GM12874 (cell line): ENCODE data around the gene ST7.

Experiments used
- TF ChIP-seq, protein P1 (sequence below): IDR thresholded peaks from 2 replicates; pipeline ENCODE4 v1.5.1; 2011; ENCODE audit warnings: low read depth, mild to moderate bottlenecking, control low read depth, low read length, moderate library complexity; ENCODE audit not compliant: insufficient read depth

ST7 gene

DNA sequence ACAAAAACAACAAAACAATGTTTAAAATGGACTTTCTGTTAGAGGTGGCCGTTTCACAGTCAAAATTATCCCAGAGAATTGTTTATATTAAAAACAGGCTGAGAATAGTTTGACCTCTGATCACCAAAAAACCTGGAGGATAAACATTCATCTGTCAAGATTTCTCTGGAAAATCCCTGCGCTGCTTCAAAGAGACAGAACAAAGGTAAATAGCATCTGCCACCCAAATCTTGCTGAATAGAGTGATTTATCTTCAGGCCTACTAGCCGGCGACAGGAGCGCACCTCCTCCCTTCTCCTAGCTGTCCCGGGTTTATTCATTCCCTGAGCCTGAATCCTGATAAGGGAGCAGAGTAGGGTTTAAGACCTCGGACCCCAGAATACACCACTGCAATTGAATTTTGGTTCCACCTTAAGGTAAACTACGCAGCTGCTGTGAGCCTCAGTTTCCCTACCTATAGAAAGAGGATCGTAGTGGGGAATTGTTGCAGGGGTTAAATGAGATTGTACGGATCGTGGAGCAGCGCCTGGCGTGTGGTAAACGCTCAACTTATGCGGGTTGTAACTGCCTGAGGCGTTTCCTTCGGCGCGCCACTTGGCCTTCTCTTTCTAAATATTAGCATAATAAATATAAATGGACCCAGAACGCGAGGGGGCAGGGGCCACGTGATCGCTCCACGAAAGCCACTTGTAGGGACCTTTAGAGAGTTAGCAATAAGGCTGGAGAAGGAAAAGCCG lies 498 bp upstream of the ST7 start:
- TF ChIP-seq, protein P1, sequence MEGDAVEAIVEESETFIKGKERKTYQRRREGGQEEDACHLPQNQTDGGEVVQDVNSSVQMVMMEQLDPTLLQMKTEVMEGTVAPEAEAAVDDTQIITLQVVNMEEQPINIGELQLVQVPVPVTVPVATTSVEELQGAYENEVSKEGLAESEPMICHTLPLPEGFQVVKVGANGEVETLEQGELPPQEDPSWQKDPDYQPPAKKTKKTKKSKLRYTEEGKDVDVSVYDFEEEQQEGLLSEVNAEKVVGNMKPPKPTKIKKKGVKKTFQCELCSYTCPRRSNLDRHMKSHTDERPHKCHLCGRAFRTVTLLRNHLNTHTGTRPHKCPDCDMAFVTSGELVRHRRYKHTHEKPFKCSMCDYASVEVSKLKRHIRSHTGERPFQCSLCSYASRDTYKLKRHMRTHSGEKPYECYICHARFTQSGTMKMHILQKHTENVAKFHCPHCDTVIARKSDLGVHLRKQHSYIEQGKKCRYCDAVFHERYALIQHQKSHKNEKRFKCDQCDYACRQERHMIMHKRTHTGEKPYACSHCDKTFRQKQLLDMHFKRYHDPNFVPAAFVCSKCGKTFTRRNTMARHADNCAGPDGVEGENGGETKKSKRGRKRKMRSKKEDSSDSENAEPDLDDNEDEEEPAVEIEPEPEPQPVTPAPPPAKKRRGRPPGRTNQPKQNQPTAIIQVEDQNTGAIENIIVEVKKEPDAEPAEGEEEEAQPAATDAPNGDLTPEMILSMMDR = no peak

DNA sequence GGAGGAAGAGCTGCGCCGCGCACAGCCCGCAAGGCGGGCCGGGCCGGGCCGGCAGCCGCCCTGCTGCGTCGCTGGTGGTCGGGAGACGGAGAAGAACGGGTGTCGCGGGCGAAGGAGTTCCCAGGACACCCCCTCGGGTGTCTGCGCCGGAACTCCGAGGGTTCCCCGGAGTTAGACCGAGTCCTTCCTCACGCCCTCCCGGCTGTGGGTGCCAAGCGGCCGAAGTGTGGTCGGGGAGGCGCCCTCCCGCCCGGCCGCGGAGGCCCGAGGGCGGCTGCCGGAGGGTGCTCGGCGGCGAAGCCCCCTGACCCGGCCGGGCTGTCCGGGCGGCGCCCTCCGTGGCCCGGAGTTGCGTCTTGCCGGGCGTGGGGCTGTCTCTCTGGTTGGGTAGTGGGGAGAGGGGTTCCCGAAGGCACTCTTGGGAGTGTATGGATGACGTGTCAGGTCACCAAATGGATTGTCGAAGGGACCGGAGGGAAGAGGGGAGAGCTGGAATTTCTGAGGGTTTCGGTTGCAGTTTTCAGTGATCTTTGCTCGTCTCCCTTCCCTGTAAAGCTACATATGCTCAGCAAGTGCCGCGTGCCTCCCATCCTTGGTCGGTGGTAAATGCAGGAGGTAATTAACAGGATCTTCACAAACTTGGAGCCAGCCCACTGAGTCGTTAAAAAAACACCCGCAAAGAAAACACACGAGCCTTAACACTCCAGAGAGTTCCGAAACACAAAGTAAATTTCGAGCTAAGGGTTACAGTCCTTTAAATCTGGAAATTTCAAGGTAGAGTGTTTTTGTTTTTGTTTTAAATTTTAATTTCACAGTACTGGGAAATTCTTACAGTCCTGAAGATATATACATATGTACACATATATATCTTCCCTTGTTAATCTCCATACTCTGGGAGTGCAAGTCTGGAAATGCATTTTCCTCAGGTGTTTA lies 871 bp downstream of the ST7 start:
- TF ChIP-seq, protein P1 = no peak

DNA sequence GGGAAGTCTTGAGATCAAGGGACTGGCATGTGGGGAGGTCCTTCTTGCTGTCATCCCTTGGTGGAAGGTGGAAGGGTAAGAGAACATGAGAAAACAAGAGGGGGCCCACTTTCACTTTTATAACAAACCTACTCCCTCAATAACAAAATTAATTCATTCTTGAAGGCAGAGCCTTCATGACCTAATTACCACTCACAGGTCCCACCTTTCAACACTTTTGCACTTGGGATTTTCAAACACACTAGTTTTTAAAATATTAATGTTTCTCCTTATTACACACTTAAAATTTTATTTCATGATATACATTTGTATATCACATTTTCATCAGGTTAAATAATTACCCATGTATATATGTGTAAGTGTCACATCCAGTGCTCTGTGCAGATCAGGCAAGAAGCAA lies 2.0 kb downstream of the ST7 start:
- TF ChIP-seq, protein P1 = no peak

DNA sequence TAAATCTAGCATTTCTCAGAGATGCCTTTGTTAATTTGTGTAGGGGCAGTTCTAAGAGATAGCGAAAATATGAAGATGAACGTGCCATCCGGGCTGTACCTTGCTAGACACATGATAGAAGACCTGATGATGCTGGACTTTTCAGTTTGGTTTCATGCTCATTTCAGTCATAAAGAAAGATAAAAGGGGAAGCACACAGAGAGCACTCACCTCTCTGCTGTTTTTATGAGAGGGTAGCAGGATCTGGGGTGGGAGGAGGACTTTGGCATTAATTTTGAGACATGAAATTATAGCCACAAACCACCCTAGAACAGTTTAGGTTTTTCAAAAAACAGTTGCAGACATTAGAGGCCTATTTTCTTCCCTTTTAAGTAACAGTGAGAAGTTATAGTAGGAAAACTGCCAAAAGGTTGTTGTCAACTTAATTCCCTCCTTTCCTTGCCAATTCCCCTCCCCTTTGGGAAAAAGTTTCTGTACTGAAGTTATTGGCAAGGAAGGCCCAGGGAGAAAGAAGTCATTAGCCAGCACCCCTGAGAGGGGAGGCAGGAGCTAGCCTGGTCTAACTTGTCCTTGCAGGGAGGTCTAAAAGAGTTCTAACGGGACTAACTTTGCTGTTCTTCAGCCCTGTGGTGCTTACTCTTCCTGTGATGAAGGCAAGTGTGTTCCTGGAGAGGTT lies 2.6 kb downstream of the ST7 start:
- TF ChIP-seq, protein P1 = no peak

DNA sequence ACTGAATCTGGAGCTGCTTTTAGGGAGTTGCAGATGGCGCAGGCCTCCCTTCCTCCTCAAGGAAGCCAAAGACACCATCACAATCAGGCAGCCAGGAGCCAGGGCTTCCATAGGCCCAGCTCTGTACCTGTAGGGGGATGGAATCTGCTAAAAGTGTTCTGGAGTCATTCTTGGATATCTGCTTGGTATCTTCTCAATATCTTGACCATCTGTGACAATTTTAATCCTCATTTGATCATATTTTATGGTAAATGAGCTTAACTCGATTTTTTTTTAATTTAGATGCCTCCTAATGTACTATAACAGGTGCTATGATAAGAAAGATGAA lies 3.1 kb downstream of the ST7 start:
- TF ChIP-seq, protein P1 = no peak

DNA sequence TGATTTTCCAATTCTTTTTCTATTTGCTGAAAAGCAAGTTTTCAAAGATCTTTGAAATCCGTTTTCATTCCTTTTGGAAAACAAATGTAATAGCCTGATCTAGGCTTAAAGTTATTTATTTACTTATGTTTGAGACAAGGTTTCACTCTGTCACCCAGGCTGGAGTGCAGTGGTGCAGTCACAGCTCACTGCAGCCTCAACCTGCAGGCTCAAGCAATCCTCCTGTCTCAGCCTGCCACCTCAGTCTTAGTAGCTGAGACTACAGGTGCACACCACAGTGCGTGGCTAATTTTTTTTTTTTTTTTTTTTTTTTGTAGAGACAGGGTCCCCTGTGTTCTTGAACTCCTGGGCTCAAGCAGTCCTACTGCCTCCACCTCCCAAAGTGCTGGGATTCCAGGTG lies 4.6 kb downstream of the ST7 start:
- TF ChIP-seq, protein P1 = no peak

DNA sequence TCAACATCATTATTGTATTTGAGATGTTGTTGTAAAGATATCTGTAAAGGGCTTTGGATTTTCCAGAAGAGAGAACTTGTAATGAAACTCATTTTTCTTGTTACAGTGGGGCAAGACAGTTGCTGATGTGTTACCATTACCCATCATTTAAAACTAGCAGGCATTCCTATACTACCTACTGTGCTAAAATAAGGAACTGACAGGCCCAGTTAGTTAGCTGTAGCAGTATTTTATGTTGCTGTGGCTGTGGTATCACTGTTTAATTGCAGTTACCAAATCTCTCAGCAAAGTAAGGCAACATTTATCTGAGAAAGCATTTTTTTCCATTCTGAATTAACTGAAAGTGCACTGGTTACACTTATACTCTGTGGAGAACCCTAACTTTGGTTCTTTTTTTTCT lies 9.9 kb downstream of the ST7 start:
- TF ChIP-seq, protein P1 = no peak
